Caki2 (cell line): ENCODE data around the gene MAP3K15. TPM values are rescaled to one million over a fixed set of nuclear protein-coding genes. Genes with fewer than 3 reads are reported as not detected.
A peak's percentile ranks its signal among the peaks of the same experiment; 100 is the strongest.

Source experiments
- DNase-seq: peaks from one replicate; pipeline ENCODE4 v3.0.0-alpha.2; 2015; ENCODE audit warnings: low read depth
- in situ Hi-C: cut with HindIII; loops from 2 replicates; pipeline ENCODE4 v1.10.0; 2016; ENCODE audit warnings: low sequenced_read_pairs, low pct_unique_long_range_greater_than_20kb, mixed read lengths
- total RNA-seq: library from RNA; depleted of rRNA; stranded (reverse); fragments of >200 nt; shearing (Covaris generic); gene quantifications from 2 replicates; pipeline ENCODE4 v1.2.3, GENCODE V29; 2014; ENCODE audit warnings: low replicate concordance; rRNA removed

MAP3K15 gene, protein sequence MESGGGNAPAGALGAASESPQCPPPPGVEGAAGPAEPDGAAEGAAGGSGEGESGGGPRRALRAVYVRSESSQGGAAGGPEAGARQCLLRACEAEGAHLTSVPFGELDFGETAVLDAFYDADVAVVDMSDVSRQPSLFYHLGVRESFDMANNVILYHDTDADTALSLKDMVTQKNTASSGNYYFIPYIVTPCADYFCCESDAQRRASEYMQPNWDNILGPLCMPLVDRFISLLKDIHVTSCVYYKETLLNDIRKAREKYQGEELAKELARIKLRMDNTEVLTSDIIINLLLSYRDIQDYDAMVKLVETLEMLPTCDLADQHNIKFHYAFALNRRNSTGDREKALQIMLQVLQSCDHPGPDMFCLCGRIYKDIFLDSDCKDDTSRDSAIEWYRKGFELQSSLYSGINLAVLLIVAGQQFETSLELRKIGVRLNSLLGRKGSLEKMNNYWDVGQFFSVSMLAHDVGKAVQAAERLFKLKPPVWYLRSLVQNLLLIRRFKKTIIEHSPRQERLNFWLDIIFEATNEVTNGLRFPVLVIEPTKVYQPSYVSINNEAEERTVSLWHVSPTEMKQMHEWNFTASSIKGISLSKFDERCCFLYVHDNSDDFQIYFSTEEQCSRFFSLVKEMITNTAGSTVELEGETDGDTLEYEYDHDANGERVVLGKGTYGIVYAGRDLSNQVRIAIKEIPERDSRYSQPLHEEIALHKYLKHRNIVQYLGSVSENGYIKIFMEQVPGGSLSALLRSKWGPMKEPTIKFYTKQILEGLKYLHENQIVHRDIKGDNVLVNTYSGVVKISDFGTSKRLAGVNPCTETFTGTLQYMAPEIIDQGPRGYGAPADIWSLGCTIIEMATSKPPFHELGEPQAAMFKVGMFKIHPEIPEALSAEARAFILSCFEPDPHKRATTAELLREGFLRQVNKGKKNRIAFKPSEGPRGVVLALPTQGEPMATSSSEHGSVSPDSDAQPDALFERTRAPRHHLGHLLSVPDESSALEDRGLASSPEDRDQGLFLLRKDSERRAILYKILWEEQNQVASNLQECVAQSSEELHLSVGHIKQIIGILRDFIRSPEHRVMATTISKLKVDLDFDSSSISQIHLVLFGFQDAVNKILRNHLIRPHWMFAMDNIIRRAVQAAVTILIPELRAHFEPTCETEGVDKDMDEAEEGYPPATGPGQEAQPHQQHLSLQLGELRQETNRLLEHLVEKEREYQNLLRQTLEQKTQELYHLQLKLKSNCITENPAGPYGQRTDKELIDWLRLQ (N-terminal part only)
- 0.70 and 1.6 TPM in 2 replicates for total RNA-seq

DNA sequence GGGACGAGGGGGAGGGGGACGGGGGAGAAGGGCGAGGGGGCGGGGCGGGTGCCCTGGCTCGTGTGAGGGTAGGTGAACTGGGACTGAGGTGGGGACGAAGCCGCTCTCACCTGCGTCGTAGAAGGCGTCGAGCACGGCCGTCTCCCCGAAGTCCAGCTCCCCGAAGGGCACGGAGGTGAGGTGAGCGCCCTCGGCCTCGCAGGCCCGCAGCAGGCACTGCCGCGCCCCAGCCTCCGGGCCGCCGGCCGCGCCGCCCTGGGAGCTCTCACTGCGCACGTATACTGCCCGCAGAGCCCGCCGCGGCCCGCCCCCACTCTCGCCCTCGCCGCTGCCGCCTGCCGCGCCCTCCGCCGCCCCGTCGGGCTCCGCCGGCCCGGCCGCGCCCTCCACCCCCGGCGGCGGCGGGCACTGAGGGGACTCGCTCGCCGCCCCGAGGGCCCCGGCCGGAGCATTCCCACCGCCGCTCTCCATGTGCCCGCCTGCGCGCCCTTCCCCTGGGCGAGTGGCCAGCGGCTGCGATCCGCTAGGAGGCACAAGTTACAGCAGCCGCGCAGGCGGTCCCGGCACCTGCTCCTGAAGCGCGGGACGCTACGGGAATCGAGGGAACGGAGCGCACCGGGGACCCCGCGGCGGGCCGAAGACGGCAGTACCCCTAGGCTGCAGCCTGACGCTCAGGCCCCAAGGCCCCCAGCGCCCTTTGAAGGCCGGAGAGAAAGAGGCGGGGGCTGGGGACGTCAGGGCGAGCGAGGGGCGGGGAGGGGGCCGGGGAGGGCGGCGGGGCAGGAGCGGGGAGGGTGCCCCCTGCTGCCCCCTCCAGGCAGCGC is at the start of gene MAP3K15:
Gene MAP3K15, minus strand, starts transcription at position 718 of the 824 bp plus-strand sequence. Its CDS starts 247 bp downstream, at position 471.
- peak; percentile 45 for DNase-seq
- in situ Hi-C loops = no loop called here

DNA sequence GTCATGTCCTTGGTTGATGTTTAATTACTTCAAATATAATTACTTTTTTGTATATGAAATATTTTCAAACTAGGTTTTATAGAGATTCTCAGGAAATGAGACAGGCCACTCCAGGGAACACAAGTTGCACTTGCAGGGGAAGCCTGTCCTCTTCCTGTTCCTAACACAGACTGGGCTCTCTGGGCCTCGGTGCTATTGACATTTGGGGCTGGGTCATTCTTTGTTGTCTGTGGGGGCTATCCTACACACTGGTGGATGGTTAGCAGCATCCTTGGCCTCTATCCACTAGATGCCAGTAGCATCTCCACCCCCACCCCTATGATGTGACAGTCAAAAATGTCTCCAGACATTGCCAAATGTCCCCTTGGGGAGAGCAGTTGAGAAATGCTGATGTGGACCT is 49.3 kb upstream of the MAP3K15 start:
- in situ Hi-C loops = no loop called here
- DNase-seq = no peak

DNA sequence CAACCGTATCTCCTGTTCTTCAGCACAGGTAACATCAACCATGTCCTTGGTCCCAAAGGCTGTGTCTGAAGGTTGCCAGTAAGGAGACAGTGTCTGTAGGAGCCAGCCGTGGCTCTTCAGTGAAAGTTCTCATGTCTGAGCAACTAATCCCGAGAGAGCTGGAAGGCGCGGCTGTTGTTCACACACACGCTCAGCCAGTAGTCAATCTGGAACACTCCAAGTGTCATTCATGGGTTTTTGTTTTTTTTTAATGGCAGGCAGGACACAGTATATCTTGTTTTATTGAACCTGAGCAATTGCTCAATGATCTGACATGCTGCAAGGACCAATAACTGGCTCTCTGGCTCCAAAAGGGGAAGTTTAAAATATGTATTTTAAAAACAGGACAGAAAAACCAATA is 48.4 kb upstream of the MAP3K15 start:
- in situ Hi-C loops = no loop called here
- DNase-seq = no peak

DNA sequence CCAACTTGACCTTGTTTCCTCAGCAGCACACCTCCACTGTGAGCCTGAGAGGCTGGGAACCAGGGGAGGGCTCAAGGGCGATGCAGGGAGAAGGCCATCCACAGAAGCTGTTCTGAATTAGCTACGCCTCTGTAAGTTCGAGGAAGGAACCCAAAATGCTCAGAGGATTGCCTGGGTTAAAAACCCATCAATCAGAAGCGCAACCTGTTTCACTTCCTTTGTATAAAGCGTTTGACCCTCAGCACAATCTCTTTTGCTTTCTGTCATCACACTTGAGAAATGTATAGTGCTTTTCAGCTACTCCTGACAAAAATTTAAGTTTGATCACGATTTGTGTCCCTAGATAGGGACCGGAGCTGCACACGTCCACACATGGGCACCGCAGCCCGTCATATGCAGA is 48.0 kb upstream of the MAP3K15 start:
- DNase-seq = no peak
- in situ Hi-C loops = no loop called here

DNA sequence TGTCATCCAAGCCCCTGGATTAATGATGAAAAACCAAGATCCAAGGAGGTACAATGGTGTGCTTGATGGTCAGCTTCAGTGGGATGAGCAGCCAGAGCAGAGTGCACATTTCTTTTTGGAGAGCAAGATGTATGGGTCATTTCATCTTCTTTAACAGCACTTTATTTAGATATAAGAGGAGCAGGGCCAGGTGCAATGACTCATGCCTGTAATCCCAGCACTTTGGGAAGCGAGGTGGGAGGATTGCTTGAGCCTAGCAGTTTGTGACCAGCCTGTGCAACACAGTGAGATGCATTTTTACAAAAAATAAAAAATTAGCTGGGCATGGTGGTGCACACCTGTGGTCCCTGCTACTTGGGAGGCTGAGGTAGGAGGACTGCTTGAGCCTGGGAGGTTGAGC is 45.3 kb upstream of the MAP3K15 start:
- DNase-seq = no peak
- in situ Hi-C loops = no loop called here

DNA sequence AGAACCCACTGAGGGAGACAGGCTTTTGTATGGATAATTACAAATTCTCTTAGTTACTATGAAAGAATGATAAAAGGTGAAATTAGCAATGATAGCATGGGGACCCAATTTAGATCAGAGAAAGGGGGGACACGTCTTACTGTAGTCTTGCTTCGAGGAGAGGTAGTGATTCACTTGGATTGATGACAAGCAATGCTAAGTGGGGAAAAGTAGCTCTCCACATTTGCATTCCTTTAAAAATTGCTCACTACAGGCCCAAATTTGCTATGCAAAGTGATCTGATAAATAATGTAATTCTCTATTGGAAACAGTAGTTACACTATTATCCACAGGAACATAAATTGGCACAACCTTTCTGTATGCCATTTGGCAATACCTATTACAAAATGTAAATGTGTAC is 42.5 kb upstream of the MAP3K15 start:
- no peak for DNase-seq
- in situ Hi-C loops = no loop called here

DNA sequence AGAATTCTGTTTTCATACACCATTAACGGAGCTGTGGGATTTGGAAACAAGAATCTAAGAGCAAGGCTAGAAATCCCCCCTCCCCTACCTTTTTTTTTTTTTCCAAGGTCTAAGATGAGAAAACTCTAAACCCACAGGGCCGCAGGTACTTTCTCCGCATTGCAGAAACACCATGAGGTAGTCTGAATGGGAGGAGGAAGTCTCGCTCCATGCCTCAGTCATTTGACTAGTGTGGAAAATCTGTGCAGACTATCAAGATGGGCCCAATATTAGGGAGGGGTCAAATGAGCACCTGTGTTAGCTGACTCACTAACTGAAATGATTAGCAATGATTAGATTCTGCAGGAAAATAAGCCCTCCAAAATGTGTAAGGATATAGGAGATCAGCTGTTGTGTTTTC is 40.9 kb upstream of the MAP3K15 start:
- DNase-seq = no peak
- in situ Hi-C loops = no loop called here

DNA sequence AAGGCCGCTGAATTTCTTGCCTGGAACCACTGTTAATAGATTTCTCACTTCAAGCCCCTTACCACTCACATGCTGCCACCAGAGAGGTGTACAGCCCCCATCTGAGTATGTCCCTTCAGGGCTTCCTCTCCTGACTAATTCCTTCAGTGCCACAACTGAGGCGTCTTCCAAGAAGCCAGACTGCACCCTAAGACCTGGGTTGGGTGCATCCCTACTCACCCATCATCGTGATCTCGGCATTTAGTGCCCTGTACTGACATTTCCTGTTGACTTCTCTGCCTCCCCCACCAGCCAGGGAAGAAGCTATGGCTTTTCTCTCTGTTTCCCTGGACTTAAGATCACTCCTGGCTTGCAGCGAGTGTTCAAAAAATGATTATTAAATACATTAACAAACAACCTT is 40.4 kb upstream of the MAP3K15 start:
- in situ Hi-C loops = no loop called here
- no peak for DNase-seq

DNA sequence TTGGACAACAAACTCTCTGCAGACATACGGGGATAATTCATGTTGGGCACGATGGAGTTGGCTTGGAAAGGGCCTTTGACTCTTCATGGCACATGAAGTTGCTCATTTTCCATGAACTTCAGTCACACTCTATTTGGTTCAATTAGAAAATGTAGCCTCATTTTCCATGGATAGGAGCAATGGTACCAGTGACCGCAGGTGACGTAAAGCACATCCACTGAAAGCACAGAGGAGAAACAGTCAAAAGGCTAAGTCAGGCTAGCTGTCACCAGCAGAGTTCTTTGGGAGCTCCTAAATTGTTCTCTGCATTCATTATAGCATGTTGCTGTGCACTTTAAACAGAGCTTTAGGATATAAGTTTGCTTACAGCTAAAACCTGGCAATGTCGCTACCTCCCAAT is 39.9 kb upstream of the MAP3K15 start:
- in situ Hi-C loops = no loop called here
- DNase-seq = no peak

DNA sequence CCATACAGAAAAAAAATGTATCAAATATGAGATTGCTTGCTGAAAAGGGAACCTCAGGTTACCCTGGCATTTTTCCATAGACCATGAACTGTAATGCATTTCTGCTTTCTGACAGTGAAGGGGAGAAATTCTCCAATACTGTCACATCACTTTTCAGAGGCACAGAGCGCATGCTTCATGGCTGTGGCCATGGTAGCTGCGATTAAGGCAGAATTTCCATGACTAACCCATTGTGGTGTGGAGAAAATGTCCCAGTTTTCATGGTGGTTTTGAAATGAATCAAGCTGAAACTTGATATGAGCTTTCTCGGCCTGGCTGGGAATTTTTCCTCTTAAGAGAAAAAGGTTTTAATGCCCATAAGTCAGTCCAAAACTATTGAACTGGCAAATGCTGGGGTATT is 39.5 kb upstream of the MAP3K15 start:
- in situ Hi-C loops = no loop called here
- no peak for DNase-seq

DNA sequence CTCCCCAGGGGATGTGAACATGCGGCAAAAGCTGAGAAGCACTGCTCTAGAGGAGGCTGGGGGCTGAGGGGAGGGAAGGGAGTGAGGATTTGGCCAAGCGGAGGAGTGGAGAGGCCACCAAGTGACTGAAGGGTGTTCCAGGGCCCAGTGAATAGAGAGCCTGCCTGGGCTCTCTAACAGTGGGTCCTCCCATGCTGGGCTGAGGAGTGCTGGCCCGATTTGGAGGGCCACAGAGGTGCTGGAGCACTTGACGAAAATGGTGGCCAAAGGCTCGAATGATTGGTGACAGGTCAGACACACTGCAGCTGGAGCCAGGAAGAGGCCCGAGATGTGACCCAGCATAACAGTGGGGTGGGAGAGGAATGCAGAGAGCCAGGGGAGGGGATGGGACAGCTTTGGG is 37.5 kb upstream of the MAP3K15 start:
- DNase-seq = no peak
- in situ Hi-C loops = no loop called here

DNA sequence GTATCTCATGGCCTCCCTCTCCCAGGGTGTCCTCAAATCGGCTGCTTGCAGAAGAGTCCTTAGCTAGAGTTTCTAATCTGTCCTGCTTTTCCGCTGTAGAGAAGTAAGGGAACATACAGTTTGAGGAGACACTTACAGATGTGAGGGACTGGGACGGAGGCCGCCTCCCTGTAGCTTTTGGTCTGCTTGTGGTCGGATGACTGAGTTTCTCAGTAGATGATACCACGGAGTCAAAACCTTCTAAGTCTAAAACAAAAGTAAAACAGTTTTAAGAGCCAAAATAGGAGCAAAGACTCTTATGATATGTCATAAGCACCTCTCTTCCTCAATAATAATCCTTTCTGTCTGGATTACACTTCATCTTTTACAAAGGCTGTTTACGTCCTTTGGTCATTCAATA is 34.5 kb upstream of the MAP3K15 start:
- DNase-seq = no peak
- in situ Hi-C loops = no loop called here

DNA sequence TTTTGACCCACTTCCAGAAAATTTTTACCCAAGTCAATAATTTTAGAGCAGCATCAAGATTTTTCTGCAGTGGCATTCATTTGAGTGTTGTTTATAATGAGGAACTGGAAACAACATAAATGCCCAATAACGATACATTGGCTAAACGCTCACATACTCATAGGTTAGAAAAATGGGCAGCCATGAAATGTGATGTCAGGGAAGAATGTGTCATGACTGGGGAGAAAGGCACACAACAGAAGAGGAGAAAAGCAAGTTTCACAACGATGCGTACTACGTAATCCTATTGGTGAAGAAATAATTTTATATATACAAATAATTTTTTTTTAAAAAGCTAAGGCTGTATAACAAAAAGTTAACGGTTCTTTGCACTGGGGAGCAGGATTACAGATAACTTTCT is 33.6 kb upstream of the MAP3K15 start:
- in situ Hi-C loops = no loop called here
- DNase-seq = no peak

DNA sequence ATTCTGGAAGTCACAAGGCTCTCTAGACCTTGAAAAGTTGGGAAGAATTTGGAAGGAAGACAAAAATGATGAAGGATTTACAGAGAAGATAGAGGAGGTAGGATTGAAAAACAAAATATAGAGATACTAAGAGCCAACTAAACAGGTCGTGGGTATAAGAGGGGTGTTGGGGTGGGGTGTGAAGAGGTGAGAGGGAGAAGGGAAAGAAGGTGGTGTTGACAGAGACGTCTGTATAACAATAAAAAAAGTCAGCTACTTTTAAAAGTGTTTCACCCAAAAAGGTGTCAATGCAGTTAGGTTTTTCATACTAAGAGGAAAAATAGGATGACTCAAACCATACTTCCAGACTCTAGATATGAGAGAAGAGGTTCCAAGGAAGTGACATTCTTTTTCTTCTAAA is 33.0 kb upstream of the MAP3K15 start:
- in situ Hi-C loops = no loop called here
- no peak for DNase-seq

DNA sequence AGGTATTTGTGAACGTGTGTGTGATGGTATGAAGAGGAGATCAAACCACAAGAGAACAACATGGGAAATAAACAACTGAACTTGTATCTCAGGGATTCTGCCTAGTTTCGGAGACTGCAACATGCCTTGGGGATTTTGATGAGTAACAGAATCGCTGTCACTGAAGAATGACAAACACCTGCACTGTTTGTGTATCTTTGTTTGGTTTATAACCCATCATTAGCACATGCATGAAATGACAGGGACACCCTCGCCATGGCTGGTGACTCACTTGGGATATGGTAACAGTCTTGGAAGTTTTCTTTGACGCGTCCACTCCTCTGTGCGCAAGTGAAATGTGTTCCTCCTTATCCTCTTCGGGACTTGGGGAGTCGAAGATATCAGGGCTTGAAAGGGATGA is 30.3 kb upstream of the MAP3K15 start:
- DNase-seq = no peak
- in situ Hi-C loops = no loop called here

DNA sequence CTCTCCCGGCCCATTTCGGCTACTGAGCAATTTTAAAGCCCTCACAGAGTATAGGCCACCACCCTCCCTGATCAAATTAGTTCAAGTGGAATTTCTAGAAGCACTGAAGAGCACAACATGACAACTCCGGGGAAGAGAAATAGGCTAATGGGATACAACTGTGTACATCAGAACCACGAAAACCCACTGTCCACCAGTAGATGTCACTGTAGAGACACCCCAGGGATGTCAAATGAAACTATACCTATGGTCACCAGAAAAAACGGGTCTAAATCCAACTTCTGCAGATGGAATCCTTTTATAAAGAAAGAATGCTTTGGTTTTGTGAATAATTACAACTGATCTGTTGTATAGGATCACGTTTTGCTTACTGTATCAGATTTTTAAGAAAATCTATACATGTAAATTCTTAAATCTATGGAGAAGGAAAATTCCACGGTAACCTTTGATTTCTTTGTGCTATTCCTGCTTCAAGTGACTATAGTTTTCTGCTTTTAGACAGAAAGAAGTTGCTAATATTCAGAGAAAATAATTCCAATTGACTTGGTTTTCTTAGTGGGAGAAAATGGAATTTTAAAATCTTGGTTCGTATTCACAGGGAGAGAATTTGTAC is 29.5 kb upstream of the MAP3K15 start:
- in situ Hi-C loops = no loop called here
- peak; percentile 16 for DNase-seq

DNA sequence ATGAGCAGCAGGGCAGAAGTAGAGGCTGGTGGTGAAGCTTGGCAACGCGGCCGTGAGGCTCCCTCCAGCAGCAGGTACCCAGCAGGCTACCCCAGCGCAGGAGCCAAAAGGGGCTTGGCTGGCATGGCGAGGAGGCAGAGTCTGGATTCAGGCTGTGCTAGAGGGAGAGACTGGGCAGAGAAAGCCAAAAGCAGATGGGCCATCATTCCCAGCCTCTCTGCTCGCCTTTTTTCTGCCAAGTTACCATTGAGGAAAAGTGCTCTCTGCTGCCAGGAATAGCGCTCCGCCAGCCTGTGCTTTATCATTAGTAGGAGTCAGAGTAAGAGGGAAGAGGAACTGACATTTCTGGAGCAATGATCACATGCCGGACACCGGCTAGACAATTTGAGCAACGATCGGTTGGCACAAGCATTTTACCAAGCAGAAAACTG is 28.7 kb upstream of the MAP3K15 start:
- in situ Hi-C loops = no loop called here
- DNase-seq = no peak
